Left ventricle myocardium inferior (tissue), 1 donor: Measurements from ENCODE around the gene SCN8A. TPM values are rescaled to one million over a fixed set of nuclear protein-coding genes. Genes with fewer than 3 reads are reported as not detected.

Source experiments
- DNase-seq: peaks from one replicate; pipeline ENCODE4 v3.0.0-alpha.2; 2020
- H3K27ac ChIP-seq: fragments of 200-600 bp; replicated peaks from 2 replicates; pipeline ENCODE4 v1.8.0; 2021
- H3K27me3 ChIP-seq: fragments of 200-600 bp; 2 replicates; pipeline ENCODE4 v1.8.0; 2021; ENCODE audit warnings: low read depth
- H3K36me3 ChIP-seq: fragments of 200-600 bp; 2 replicates; pipeline ENCODE4 v1.8.0; 2021
- H3K4me1 ChIP-seq: fragments of 200-600 bp; 2 replicates; pipeline ENCODE4 v1.8.0; 2021
- H3K4me3 ChIP-seq: fragments of 200-600 bp; 2 replicates; pipeline ENCODE4 v1.8.0; 2021; ENCODE audit warnings: mild to moderate bottlenecking, moderate library complexity
- H3K9me3 ChIP-seq: fragments of 200-600 bp; replicated peaks from 2 replicates; pipeline ENCODE4 v1.8.0; 2021
- CTCF ChIP-seq: fragments of 200-600 bp; IDR thresholded peaks from 2 replicates; pipeline ENCODE4 v1.8.0; 2021; ENCODE audit warnings: antibody characterized with exemption, mild to moderate bottlenecking, borderline replicate concordance
- intact Hi-C: fragments of 100-400 bp; cut with micrococcal nuclease; formaldehyde crosslinking; loops from one replicate; pipeline ENCODE4 v1.11.0; 2022
- total RNA-seq: library from RNA; stranded (reverse); fragmentation: NEBNext Ultra II Directional; extraction: Animal tissue kit (Norgen Biotek cat#: 25700); gene quantifications from one replicate; pipeline ENCODE4 v1.2.1, GENCODE V29; 2021
- donor health status: DM: no; HTN: yes; CAD: no; lungs with severe emphysema.

Gene SCN8A
- total RNA-seq, 1 donor from 2014 or later, result 0.41 TPM

GRCh38 chr12:51730745-51731144 lies 139.7 kb downstream of the SCN8A start:
- intact Hi-C loops, result no loop called here
- Histone ChIP-seq H3K9me3 (peaks cover 18% of the 10 kb centered on the region), H3K36me3 (no peaks in the 10 kb centered on the region), H3K4me1 (no peaks in the 10 kb centered on the region), H3K27me3 (peaks cover 10% of the 10 kb centered on the region), H3K4me3 (no peak overlapping the region), H3K27ac (no peak overlapping the region)
- DNase-seq, result no peak
- TF ChIP-seq CTCF, result no peak

GRCh38 chr12:51740536-51740935 lies 149.5 kb downstream of the SCN8A start:
- Histone ChIP-seq H3K36me3 (no peaks in the 10 kb centered on the region), H3K27ac (no peak overlapping the region), H3K9me3 (peaks cover 36% of the 10 kb centered on the region), H3K27me3 (peaks cover 6% of the 10 kb centered on the region), H3K4me3 (no peak overlapping the region), H3K4me1 (peaks cover 5% of the 10 kb centered on the region)
- TF ChIP-seq CTCF, result no peak
- DNase-seq, result no peak
- intact Hi-C loops, result no loop called here

GRCh38 chr12:51744235-51744634 lies 153.2 kb downstream of the SCN8A start:
- no peak for DNase-seq
- peaks cover 6% of the 10 kb centered on the region for H3K27me3 ChIP-seq
- H3K4me1 ChIP-seq, result peaks cover 5% of the 10 kb centered on the region
- intact Hi-C loops, result no loop called here
- H3K9me3 ChIP-seq, result peaks cover 36% of the 10 kb centered on the region
- H3K4me3 ChIP-seq, result no peak overlapping the region
- H3K27ac ChIP-seq, result no peak overlapping the region
- no peaks in the 10 kb centered on the region for H3K36me3 ChIP-seq
- no peak for TF ChIP-seq CTCF

GRCh38 chr12:51744957-51745356 lies 153.9 kb downstream of the SCN8A start:
- no peak for TF ChIP-seq CTCF
- Histone ChIP-seq H3K4me3 (no peak overlapping the region), H3K4me1 (peaks cover 5% of the 10 kb centered on the region), H3K27ac (no peak overlapping the region), H3K9me3 (peaks cover 32% of the 10 kb centered on the region), H3K36me3 (no peaks in the 10 kb centered on the region), H3K27me3 (peaks cover 6% of the 10 kb centered on the region)
- intact Hi-C loops, result no loop called here
- DNase-seq, result no peak

GRCh38 chr12:51746416-51746815 lies 155.4 kb downstream of the SCN8A start:
- H3K4me1 ChIP-seq, result peaks cover 9% of the 10 kb centered on the region
- intact Hi-C loops, result no loop called here
- peaks cover 10% of the 10 kb centered on the region for H3K27me3 ChIP-seq
- H3K4me3 ChIP-seq, result no peak overlapping the region
- DNase-seq, result no peak
- no peak for TF ChIP-seq CTCF
- H3K36me3 ChIP-seq, result no peaks in the 10 kb centered on the region
- peaks cover 17% of the 10 kb centered on the region for H3K9me3 ChIP-seq
- H3K27ac ChIP-seq, result no peak overlapping the region

- H3K4me3 ChIP-seq, result no peak overlapping the region
- DNase-seq, result no peak
Observed at GRCh38 chr12:51748235-51748634, 157.2 kb downstream of the SCN8A start.

More at GRCh38 chr12:51748235-51748634, 157.2 kb downstream of the SCN8A start:
- peaks cover 14% of the 10 kb centered on the region for H3K4me1 ChIP-seq
- TF ChIP-seq CTCF, result no peak
- no peak overlapping the region for H3K27ac ChIP-seq
- no peaks in the 10 kb centered on the region for H3K36me3 ChIP-seq
- H3K9me3 ChIP-seq, result no peaks in the 10 kb centered on the region
- intact Hi-C loops, result no loop called here
- peaks cover 8% of the 10 kb centered on the region for H3K27me3 ChIP-seq
